K562 (cell line): ENCODE data around the gene CCDC178. TPM values are rescaled to one million over a fixed set of nuclear protein-coding genes. Genes with fewer than 3 reads are reported as not detected.

Experiments used
- ILK ChIP-seq: fragments of 450-650 bp; IDR thresholded peaks from 2 replicates; pipeline ENCODE4 v1.6.1; 2016; ENCODE audit warnings: missing genetic modification characterization, low read depth, mild to moderate bottlenecking, missing compliant biosample characterization, moderate library complexity, borderline replicate concordance
- MTF1 ChIP-seq: fragments of 250-450 bp; sonication (Bioruptor Pico); IDR thresholded peaks from 2 replicates; pipeline ENCODE4 v1.9.0; 2021; ENCODE audit warnings: moderate library complexity, mild to moderate bottlenecking, inconsistent platforms, borderline replicate concordance
- SRSF1 ChIP-seq: fragments of 200-400 bp; formaldehyde crosslinking; IDR thresholded peaks from 2 replicates; pipeline ENCODE4 v1.6.1; 2017; ENCODE audit warnings: mild to moderate bottlenecking, low read depth, low read length, moderate library complexity
- ZC3H11A ChIP-seq: IDR thresholded peaks from 2 replicates; pipeline ENCODE4 v1.6.1; 2012; ENCODE audit warnings: low read depth, low read length, improper control_type of control experiment
- ZNF232 ChIP-seq: sonication (generic); formaldehyde crosslinking; IDR thresholded peaks from 2 replicates; pipeline ENCODE4 v1.8.0; 2022; ENCODE audit warnings: mild to moderate bottlenecking, missing genetic modification reagents
- polyA plus RNA-seq, 8 experiments: library from polyadenylated mRNA; depleted of rRNA in 4 of 8; stranded (reverse) in 5 of 8; unstranded in 3 of 8; fragments of >200 nt; fragmentation: Nextera tagmentation in 2 of 8; fragmentation: Illumina TruSeq in 1 of 8; extraction: Ambion mirVana in 2 of 8; extraction: Trizol in 1 of 8; gene quantifications; 2 replicates each; pipeline versions ENCODE4 v1.2.1 to v1.2.3, GENCODE V29; 2011 to 2014; ENCODE audit warnings: inconsistent platforms in 1 of 8, missing spikeins in 1 of 8
- total RNA-seq, 7 experiments: library from RNA; depleted of rRNA in 6 of 7; stranded (reverse); fragments of >200 nt in 6 of 7; fragmentation: Illumina TruSeq in 2 of 7; extraction: Trizol in 2 of 7; gene quantifications; 2 replicates each; pipeline versions ENCODE4 v1.2.1 to v1.2.3, GENCODE V29; 2011 to 2021; ENCODE audit warnings: low replicate concordance in 1 of 7
- TF ChIP-seq, protein P1 (sequence below): fragments of 450-650 bp; IDR thresholded peaks from 2 replicates; pipeline ENCODE4 v1.6.1; 2016; ENCODE audit warnings: mild to moderate bottlenecking, moderate library complexity
- TF ChIP-seq, protein P2 (sequence below): fragments of 250-450 bp; sonication (Bioruptor Pico); IDR thresholded peaks from 2 replicates; pipeline ENCODE4 v1.4.0; 2020; ENCODE audit warnings: mild to moderate bottlenecking, moderate library complexity, borderline replicate concordance

CCDC178 gene
- total and polyA plus RNA-seq, 9 of the 15 experiments (the other 6 are each of a cell fraction or from before 2014, with no cell fraction given) = 0.12 to 0.47 (median 0.15) TPM; not detected in 6

GRCh38 chr18:33034945-33035344 is 405.6 kb downstream of the CCDC178 start (continued):
- TF ChIP-seq, protein P1, sequence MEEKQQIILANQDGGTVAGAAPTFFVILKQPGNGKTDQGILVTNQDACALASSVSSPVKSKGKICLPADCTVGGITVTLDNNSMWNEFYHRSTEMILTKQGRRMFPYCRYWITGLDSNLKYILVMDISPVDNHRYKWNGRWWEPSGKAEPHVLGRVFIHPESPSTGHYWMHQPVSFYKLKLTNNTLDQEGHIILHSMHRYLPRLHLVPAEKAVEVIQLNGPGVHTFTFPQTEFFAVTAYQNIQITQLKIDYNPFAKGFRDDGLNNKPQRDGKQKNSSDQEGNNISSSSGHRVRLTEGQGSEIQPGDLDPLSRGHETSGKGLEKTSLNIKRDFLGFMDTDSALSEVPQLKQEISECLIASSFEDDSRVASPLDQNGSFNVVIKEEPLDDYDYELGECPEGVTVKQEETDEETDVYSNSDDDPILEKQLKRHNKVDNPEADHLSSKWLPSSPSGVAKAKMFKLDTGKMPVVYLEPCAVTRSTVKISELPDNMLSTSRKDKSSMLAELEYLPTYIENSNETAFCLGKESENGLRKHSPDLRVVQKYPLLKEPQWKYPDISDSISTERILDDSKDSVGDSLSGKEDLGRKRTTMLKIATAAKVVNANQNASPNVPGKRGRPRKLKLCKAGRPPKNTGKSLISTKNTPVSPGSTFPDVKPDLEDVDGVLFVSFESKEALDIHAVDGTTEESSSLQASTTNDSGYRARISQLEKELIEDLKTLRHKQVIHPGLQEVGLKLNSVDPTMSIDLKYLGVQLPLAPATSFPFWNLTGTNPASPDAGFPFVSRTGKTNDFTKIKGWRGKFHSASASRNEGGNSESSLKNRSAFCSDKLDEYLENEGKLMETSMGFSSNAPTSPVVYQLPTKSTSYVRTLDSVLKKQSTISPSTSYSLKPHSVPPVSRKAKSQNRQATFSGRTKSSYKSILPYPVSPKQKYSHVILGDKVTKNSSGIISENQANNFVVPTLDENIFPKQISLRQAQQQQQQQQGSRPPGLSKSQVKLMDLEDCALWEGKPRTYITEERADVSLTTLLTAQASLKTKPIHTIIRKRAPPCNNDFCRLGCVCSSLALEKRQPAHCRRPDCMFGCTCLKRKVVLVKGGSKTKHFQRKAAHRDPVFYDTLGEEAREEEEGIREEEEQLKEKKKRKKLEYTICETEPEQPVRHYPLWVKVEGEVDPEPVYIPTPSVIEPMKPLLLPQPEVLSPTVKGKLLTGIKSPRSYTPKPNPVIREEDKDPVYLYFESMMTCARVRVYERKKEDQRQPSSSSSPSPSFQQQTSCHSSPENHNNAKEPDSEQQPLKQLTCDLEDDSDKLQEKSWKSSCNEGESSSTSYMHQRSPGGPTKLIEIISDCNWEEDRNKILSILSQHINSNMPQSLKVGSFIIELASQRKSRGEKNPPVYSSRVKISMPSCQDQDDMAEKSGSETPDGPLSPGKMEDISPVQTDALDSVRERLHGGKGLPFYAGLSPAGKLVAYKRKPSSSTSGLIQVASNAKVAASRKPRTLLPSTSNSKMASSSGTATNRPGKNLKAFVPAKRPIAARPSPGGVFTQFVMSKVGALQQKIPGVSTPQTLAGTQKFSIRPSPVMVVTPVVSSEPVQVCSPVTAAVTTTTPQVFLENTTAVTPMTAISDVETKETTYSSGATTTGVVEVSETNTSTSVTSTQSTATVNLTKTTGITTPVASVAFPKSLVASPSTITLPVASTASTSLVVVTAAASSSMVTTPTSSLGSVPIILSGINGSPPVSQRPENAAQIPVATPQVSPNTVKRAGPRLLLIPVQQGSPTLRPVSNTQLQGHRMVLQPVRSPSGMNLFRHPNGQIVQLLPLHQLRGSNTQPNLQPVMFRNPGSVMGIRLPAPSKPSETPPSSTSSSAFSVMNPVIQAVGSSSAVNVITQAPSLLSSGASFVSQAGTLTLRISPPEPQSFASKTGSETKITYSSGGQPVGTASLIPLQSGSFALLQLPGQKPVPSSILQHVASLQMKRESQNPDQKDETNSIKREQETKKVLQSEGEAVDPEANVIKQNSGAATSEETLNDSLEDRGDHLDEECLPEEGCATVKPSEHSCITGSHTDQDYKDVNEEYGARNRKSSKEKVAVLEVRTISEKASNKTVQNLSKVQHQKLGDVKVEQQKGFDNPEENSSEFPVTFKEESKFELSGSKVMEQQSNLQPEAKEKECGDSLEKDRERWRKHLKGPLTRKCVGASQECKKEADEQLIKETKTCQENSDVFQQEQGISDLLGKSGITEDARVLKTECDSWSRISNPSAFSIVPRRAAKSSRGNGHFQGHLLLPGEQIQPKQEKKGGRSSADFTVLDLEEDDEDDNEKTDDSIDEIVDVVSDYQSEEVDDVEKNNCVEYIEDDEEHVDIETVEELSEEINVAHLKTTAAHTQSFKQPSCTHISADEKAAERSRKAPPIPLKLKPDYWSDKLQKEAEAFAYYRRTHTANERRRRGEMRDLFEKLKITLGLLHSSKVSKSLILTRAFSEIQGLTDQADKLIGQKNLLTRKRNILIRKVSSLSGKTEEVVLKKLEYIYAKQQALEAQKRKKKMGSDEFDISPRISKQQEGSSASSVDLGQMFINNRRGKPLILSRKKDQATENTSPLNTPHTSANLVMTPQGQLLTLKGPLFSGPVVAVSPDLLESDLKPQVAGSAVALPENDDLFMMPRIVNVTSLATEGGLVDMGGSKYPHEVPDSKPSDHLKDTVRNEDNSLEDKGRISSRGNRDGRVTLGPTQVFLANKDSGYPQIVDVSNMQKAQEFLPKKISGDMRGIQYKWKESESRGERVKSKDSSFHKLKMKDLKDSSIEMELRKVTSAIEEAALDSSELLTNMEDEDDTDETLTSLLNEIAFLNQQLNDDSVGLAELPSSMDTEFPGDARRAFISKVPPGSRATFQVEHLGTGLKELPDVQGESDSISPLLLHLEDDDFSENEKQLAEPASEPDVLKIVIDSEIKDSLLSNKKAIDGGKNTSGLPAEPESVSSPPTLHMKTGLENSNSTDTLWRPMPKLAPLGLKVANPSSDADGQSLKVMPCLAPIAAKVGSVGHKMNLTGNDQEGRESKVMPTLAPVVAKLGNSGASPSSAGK = no peak
- TF ChIP-seq ZNF232 (CRISPR knock-in tag) (no peak), ILK (tag) (no peak), MTF1 (CRISPR knock-in tag) (no peak), SRSF1 (no peak), ZC3H11A (no peak)
- TF ChIP-seq, protein P2, sequence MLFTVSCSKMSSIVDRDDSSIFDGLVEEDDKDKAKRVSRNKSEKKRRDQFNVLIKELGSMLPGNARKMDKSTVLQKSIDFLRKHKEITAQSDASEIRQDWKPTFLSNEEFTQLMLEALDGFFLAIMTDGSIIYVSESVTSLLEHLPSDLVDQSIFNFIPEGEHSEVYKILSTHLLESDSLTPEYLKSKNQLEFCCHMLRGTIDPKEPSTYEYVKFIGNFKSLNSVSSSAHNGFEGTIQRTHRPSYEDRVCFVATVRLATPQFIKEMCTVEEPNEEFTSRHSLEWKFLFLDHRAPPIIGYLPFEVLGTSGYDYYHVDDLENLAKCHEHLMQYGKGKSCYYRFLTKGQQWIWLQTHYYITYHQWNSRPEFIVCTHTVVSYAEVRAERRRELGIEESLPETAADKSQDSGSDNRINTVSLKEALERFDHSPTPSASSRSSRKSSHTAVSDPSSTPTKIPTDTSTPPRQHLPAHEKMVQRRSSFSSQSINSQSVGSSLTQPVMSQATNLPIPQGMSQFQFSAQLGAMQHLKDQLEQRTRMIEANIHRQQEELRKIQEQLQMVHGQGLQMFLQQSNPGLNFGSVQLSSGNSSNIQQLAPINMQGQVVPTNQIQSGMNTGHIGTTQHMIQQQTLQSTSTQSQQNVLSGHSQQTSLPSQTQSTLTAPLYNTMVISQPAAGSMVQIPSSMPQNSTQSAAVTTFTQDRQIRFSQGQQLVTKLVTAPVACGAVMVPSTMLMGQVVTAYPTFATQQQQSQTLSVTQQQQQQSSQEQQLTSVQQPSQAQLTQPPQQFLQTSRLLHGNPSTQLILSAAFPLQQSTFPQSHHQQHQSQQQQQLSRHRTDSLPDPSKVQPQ (CRISPR knock-in tag) = no peak
